Glomerular visceral epithelial cell (primary cell): ENCODE measurements around the gene KRTAP2-3.
"Not testable (repeated sequence)": the region's sequence is repeated elsewhere in the genome, so short reads cannot be mapped to it uniquely, and the experiment has no call there.

Experiments used
- DNase-seq: peaks from one replicate; pipeline ENCODE4 v3.0.0-alpha.2; 2016; ENCODE audit errors: extremely low spot score

The KRTAP2-3 gene

GRCh38 chr17:41067281-41067680, 7.4 kb upstream of the KRTAP2-3 start:
- DNase-seq = no peak

- peak; percentile 94 for DNase-seq
These were observed 6.1 kb upstream of the KRTAP2-3 start, which contains the start of gene KRTAP2-4 for GRCh38 chr17:41065829-41066624. Gene KRTAP2-4, minus strand, starts transcription at chr17:41065879. Its CDS starts 34 bp downstream, at chr17:41065845.

- not testable (repeated sequence) for DNase-seq
These were observed 5.2 kb upstream of the KRTAP2-3 start for GRCh38 chr17:41065016-41065689.

- no peak for DNase-seq
These were observed 4.4 kb upstream of the KRTAP2-3 start for GRCh38 chr17:41064301-41064700.

- DNase-seq = no peak
These were observed 3.5 kb upstream of the KRTAP2-3 start for GRCh38 chr17:41063449-41063848.

- peak; percentile 90 for DNase-seq
These were observed 2.0 kb upstream of the KRTAP2-3 start for GRCh38 chr17:41061964-41062363.

GRCh38 chr17:41059276-41060051, 450 bp downstream of the KRTAP2-3 start:
- peak; percentile 74 for DNase-seq

GRCh38 chr17:41058741-41059140, 1.2 kb downstream of the KRTAP2-3 start:
- DNase-seq = no peak

GRCh38 chr17:41057547-41057946, 2.4 kb downstream of the KRTAP2-3 start:
- no peak for DNase-seq

GRCh38 chr17:41055130-41055529, 4.8 kb downstream of the KRTAP2-3 start, which contains the start of gene KRTAP2-2:
Gene KRTAP2-2, minus strand, starts transcription at chr17:41055230. Its CDS starts 19 bp downstream, at chr17:41055211.
- DNase-seq = not testable (repeated sequence)

- not testable (repeated sequence) for DNase-seq
These were observed 5.4 kb downstream of the KRTAP2-3 start for GRCh38 chr17:41054556-41054955.

- DNase-seq = no peak
These were observed 5.9 kb downstream of the KRTAP2-3 start for GRCh38 chr17:41054025-41054424.

- DNase-seq = no peak
These were observed 7.3 kb downstream of the KRTAP2-3 start for GRCh38 chr17:41052566-41052965.

- peak; percentile 71 for DNase-seq
These were observed 10.8 kb downstream of the KRTAP2-3 start for GRCh38 chr17:41049110-41049509.

- DNase-seq = no peak
These were observed 11.5 kb downstream of the KRTAP2-3 start for GRCh38 chr17:41048441-41048840.

- not testable (repeated sequence) for DNase-seq
These were observed 13.0 kb downstream of the KRTAP2-3 start, which contains the start of gene KRTAP2-1 for GRCh38 chr17:41046735-41047465. Gene KRTAP2-1, minus strand, starts transcription at chr17:41047316. Its CDS starts 49 bp downstream, at chr17:41047267.

GRCh38 chr17:41042953-41043352, 17.0 kb downstream of the KRTAP2-3 start:
- no peak for DNase-seq

GRCh38 chr17:41040783-41041571, 18.9 kb downstream of the KRTAP2-3 start, which contains the start of gene KRTAP1-1:
Gene KRTAP1-1, minus strand, starts transcription at chr17:41041450. Its CDS starts 53 bp downstream, at chr17:41041397.
- DNase-seq = not testable (repeated sequence)

- no peak for DNase-seq
These were observed 22.0 kb downstream of the KRTAP2-3 start for GRCh38 chr17:41037853-41038350.

GRCh38 chr17:41034346-41034935, 25.5 kb downstream of the KRTAP2-3 start, which contains the start of gene KRTAP1-3:
Gene KRTAP1-3, minus strand, starts transcription at chr17:41034874. Its CDS starts 53 bp downstream, at chr17:41034821.
- not testable (repeated sequence) for DNase-seq
